KMS-11 (cell line): ENCODE data around the gene LRRC27.

Experiments used
- H2AFZ ChIP-seq: fragments of 200-600 bp; sonication (generic); 2 replicates; pipeline ENCODE4 v1.6.1; 2016; ENCODE audit warnings: antibody characterized with exemption, mixed run types, low read depth
- H3K27ac ChIP-seq: fragments of 200-600 bp; sonication (generic); 2 replicates; pipeline ENCODE4 v1.6.1; 2016; ENCODE audit warnings: mild to moderate bottlenecking, mixed run types
- H3K27me3 ChIP-seq: fragments of 200-600 bp; sonication (generic); 2 replicates; pipeline ENCODE4 v1.6.1; 2017; ENCODE audit warnings: mild to moderate bottlenecking, low read depth, mixed run types, moderate library complexity; ENCODE audit not compliant: insufficient read depth
- H3K36me3 ChIP-seq: fragments of 200-600 bp; sonication (generic); 2 replicates; pipeline ENCODE4 v1.6.1; 2017; ENCODE audit warnings: mild to moderate bottlenecking, mixed run types; ENCODE audit not compliant: insufficient read depth
- H3K4me1 ChIP-seq: fragments of 200-600 bp; sonication (generic); 2 replicates; pipeline ENCODE4 v1.6.1; 2016; ENCODE audit warnings: mild to moderate bottlenecking, low read depth, mixed run types; ENCODE audit not compliant: poor library complexity, severe bottlenecking
- H3K4me2 ChIP-seq: fragments of 200-600 bp; sonication (generic); 2 replicates; pipeline ENCODE4 v1.7.0; 2016; ENCODE audit warnings: mild to moderate bottlenecking, mixed run types
- H3K4me3 ChIP-seq: fragments of 200-600 bp; sonication (generic); IDR thresholded peaks from 2 replicates; pipeline ENCODE4 v1.6.1; 2017; ENCODE audit warnings: low read depth, low read length, mixed read lengths; ENCODE audit not compliant: insufficient read depth
- H3K79me2 ChIP-seq: fragments of 200-600 bp; sonication (generic); 2 replicates; pipeline ENCODE4 v1.6.1; 2016; ENCODE audit warnings: low read depth, mixed run types; ENCODE audit not compliant: insufficient read depth
- H3K9ac ChIP-seq: fragments of 200-600 bp; sonication (generic); 2 replicates; pipeline ENCODE4 v1.6.1; 2016; ENCODE audit warnings: mild to moderate bottlenecking, mixed run types
- H4K20me1 ChIP-seq: fragments of 200-600 bp; sonication (generic); 2 replicates; pipeline ENCODE4 v1.6.1; 2016; ENCODE audit warnings: mild to moderate bottlenecking, mixed run types; ENCODE audit not compliant: insufficient read depth
- TF ChIP-seq, protein P1 (sequence below): fragments of 200-600 bp; sonication (generic); conservative IDR thresholded peaks from 2 replicates; pipeline ENCODE4 v1.6.1; 2017; ENCODE audit warnings: low read depth, mild to moderate bottlenecking, antibody characterized with exemption, low read length, moderate library complexity, mixed read lengths

Gene LRRC27

DNA sequence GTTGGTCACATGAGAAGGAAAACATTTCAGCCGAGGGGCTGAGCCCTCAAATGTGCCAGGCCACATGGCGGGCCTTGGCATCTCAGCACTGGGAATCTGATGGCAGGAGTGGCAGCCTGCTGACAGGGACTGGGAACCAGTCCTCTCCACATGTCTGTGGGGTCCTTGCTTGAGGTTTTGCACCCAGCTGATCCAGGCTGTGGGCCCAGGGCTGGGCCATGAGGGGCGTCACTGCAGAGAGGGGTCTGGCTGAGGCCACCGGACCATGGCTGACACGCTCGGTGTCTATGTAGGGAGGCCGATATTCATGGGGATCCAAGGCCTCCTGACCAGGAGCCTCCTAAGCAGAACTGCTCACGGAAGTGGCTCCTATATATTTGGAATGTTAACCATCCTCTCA lies 34.0 kb downstream of the LRRC27 start:
- no peaks in the 10 kb centered on the region for H3K79me2 ChIP-seq
- H2AFZ ChIP-seq: no peak overlapping the region
- H3K4me2 ChIP-seq: no peak overlapping the region
- no peak overlapping the region for H3K9ac ChIP-seq
- H3K4me1 ChIP-seq: no peaks in the 10 kb centered on the region
- H3K27me3 ChIP-seq: peaks cover 38% of the 10 kb centered on the region; the same call in 1 of the 2 replicates
- TF ChIP-seq, protein P1, sequence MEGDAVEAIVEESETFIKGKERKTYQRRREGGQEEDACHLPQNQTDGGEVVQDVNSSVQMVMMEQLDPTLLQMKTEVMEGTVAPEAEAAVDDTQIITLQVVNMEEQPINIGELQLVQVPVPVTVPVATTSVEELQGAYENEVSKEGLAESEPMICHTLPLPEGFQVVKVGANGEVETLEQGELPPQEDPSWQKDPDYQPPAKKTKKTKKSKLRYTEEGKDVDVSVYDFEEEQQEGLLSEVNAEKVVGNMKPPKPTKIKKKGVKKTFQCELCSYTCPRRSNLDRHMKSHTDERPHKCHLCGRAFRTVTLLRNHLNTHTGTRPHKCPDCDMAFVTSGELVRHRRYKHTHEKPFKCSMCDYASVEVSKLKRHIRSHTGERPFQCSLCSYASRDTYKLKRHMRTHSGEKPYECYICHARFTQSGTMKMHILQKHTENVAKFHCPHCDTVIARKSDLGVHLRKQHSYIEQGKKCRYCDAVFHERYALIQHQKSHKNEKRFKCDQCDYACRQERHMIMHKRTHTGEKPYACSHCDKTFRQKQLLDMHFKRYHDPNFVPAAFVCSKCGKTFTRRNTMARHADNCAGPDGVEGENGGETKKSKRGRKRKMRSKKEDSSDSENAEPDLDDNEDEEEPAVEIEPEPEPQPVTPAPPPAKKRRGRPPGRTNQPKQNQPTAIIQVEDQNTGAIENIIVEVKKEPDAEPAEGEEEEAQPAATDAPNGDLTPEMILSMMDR: no peak
- no peaks in the 10 kb centered on the region for H4K20me1 ChIP-seq
- no peaks in the 10 kb centered on the region for H3K36me3 ChIP-seq
- no peak overlapping the region for H3K27ac ChIP-seq
- H3K4me3 ChIP-seq: no peak overlapping the region

DNA sequence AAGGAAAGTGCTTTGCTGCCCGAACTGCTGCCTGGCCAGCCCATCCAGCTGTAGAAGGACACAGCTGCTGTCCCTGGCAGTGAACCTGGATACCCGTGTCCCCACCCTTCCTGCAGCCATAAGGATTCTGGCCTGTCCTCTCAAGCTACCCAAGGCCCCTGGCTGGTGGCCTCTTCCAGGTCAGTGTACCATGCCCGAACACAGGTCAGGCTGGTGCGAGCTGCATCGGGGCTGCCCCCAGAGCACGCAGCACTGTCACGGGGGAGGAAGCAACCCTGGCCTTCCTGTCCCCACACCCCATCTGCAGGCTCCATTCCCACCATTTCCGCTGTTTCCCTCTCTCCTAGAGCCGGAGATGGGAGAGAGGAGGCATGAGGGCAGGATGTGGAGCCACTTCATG lies 34.5 kb downstream of the LRRC27 start:
- Histone ChIP-seq H3K27me3 (peaks cover 43% of the 10 kb centered on the region; the same call in 1 of the 2 replicates), H3K27ac (no peak overlapping the region), H3K9ac (no peak overlapping the region), H3K4me1 (no peaks in the 10 kb centered on the region), H3K4me3 (no peak overlapping the region), H3K4me2 (no peak overlapping the region), H4K20me1 (no peaks in the 10 kb centered on the region), H3K79me2 (no peaks in the 10 kb centered on the region), H2AFZ (no peak overlapping the region), H3K36me3 (no peaks in the 10 kb centered on the region)
- TF ChIP-seq, protein P1: no peak

DNA sequence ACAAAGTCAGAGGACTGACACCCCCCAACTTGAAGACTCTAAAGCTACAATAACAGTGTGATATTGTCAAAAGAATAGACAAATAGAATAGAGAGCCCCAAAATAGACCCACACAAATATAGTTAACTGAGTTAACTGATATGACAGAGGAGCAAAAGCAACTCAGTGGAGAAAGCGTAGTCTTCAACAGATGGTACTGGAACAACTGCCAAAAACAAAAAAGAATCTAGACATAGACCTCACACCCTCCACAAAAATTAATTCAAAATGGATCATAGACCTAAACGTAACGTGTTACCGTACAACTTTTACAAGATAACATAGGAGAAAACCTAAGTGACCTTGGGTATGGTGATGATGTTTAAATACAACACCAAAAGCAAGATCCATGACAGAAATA lies 36.4 kb downstream of the LRRC27 start:
- Histone ChIP-seq H3K27me3 (peaks cover 59% of the 10 kb centered on the region), H4K20me1 (no peaks in the 10 kb centered on the region), H3K4me1 (no peaks in the 10 kb centered on the region), H3K4me2 (no peak overlapping the region), H3K79me2 (no peaks in the 10 kb centered on the region), H3K27ac (no peak overlapping the region), H3K9ac (no peak overlapping the region), H3K4me3 (no peak overlapping the region), H3K36me3 (no peaks in the 10 kb centered on the region), H2AFZ (no peak overlapping the region)
- TF ChIP-seq, protein P1: no peak

DNA sequence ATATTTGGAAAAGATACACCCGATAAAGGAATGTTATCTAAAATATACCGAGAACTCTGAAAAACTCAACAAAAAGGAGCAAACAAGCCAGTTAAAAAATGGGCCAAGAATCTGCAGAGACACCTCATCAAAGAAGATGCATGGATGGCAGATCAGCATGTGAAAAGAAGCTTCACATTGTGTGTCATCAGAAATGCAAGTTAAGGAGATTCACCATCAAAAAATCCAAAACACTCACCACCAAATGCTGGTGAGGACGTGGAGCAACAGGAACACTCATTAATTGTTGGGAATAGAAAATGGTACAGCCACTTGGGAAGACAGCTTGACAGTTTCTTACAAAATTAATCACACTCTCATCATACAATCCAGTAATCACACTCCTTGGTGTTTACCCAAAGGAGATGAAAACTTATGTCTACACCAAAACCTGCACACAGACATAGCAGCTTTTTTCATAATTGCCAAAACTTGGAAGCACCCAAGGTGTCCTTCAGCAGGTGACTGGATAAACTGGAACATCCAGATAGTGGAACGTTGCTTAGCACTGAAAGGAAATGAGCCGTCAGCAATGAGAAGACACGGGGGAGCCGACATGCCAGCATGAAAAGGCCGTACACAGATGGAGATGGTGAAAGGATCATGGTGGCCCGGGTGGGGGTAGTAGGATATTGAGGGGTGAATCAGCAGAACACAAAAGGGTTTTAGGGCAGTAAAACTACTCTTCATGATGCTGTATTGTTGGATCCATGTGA lies 37.1 kb downstream of the LRRC27 start:
- Histone ChIP-seq H3K4me2 (no peak overlapping the region), H3K4me1 (no peaks in the 10 kb centered on the region)

More for the DNA sequence above, 37.1 kb downstream of the LRRC27 start:
- peaks cover 63% of the 10 kb centered on the region for H3K27me3 ChIP-seq
- H3K4me3 ChIP-seq: no peak overlapping the region
- no peaks in the 10 kb centered on the region for H3K79me2 ChIP-seq
- no peak overlapping the region for H3K9ac ChIP-seq
- no peaks in the 10 kb centered on the region for H3K36me3 ChIP-seq
- H2AFZ ChIP-seq: no peak overlapping the region
- H4K20me1 ChIP-seq: no peaks in the 10 kb centered on the region
- no peak overlapping the region for H3K27ac ChIP-seq
- TF ChIP-seq, protein P1: no peak
